Suprapubic skin (tissue), 3 donors: ENCODE results near the gene SORCS3.

ENCODE experiments used
- CTCF ChIP-seq, 2 donors: fragments of 200-600 bp in 1 of 2; fragments of 450-650 bp in 1 of 2; sonication (generic) in 1 of 2; IDR thresholded peaks; one replicate each; pipeline ENCODE4 v1.5.1; 2016 to 2019; ENCODE audit warnings: antibody characterized with exemption in 2 of 2, mild to moderate bottlenecking in 1 of 2, moderate library complexity in 1 of 2
- POLR2A ChIP-seq, 2 donors: fragments of 450-650 bp; IDR thresholded peaks; one replicate each; pipeline ENCODE4 v1.6.1; 2017; ENCODE audit warnings: antibody characterized with exemption in 2 of 2, mild to moderate bottlenecking in 2 of 2, moderate library complexity in 2 of 2

- TF ChIP-seq CTCF (IDR thresholded peaks at IDR 0.05) (no peak), POLR2A (IDR thresholded peaks at IDR 0.05) (no peak)
Measured at GRCh38 chr10:105068497-105068896, 427.4 kb downstream of the SORCS3 start.
